ENCODE measurements around the gene IL7R.
"Not testable (repeated sequence)": the region's sequence is repeated elsewhere in the genome, so short reads cannot be mapped to it uniquely, and the experiment has no call there.

IL7R gene

DNA sequence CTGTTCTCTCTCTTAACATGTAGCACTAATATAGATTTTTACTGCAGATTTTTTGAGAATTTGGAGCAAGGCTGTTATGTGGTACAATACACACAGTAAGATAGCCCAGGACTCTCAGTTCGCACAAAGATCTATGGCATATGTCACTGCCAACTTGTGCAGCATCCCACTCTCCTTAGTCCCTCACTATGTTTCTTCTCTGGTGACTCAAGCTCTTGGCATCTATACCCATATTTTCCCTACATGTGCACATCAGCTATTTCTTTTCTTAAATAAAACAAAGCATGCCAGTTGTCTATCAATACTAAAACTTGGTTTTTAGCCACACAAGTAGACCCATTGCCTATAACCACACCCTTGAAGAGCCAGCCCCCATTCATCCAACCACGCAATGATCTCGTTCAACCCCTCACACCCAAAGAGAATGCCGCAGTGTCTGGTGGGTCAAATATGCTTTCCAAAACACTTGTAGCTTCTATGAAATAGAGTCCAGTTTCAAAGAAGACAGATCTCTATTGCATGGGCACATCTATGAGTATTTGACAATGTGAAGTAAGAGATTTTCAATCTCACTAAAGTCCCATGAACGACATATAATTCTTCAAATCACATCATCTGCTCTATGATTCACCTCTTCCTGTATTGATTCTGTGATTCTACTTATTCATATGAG lies 18.2 kb upstream of the IL7R start:
- peak; percentile 36 for DNase-seq (ENCODE audit: low read depth)

DNA sequence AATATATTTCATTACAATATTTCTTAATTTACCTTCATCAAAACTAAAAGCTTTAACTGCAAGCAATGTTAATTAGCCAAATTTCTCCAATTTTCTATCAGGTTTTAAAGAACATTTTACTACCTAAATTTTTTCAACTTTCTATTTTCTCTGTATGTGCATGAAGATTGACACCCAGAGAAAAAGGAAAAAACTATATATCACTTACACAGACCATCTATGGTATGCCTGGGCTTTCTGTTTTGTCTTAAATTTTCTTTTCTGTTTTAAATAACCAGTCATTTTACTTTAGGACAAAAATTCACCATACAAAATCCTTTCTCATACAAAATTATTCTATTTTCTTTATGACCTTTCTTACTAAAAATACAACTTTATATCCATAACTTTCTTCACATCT lies 13.8 kb upstream of the IL7R start:
- DNase-seq (ENCODE audit: low read depth) = no peak

- not testable (repeated sequence) for DNase-seq (ENCODE audit: low read depth)
These were observed 11.2 kb upstream of the IL7R start for GRCh38 chr5:35845508-35845907.

- no peak for DNase-seq (ENCODE audit: low read depth)
These were observed 9.2 kb upstream of the IL7R start for GRCh38 chr5:35847491-35847890.

- DNase-seq (ENCODE audit: low read depth) = no peak
These were observed 8.7 kb upstream of the IL7R start for GRCh38 chr5:35847961-35848360.

GRCh38 chr5:35849860-35850259 lies 6.8 kb upstream of the IL7R start:
- no peak for DNase-seq (ENCODE audit: low read depth)

DNA sequence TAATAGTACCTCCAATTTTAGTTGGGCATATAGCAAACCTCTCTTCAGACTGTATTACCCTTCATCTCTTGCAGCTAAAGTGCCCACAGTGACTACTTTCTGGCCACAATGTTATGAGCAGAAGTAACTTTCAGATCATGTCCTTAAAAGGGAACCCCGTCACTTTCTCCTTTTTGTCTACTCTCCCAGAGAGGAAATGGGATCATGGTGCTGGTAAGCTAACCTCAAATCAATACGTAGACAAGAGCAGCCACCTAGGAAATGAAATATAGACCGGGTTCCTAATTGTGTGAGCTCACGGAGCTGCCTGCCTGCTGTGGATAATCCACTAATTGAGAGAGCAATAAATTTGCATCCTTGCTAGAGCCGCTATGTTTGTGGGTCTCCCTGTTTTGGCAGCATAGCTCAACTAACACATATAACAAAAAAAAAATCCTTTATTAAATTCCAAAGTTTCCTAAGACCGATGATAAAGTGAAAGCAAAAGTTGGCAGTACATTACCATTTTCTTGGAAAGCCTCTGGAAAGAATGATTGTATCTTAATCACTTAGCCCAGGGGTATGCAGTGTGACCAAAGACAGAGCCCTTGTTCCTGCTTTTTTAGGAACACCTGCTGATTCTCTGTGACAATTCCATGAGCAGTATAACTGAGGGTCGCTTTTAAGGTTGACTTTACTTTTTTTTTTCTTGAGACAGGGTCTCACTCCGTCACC lies 5.6 kb upstream of the IL7R start:
- no peak for DNase-seq (ENCODE audit: low read depth)

DNA sequence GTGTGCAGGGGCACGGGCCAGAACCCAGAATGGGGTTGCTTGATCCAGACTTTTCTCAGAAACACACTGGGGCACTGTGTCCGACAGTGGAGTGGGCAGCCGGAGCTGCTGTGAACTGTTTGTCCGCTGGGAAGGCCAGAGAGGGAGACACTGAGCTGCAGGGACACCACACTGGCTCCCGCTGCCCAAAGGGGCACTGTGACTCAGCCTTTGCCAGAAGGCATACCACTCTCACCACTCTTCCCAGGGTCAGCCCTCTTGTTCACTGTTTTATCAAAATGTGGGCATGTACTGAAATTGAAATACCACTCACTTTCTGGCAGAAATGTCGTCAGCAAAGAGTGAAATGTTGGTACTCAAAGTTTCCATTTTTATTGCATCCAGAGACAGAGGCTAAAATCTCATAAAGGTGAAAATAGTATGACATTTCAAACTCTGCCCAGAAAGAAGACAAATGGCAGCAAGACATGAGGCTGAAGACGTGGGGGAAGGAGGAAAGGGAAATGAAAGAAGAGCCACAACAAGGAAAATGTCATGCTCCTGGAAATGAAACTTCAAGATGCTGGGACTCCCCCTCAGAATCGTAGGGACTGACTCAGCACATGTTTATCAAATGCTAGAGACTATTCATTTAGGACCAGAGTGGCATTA lies 4.5 kb upstream of the IL7R start:
- no peak for DNase-seq (ENCODE audit: low read depth)

DNA sequence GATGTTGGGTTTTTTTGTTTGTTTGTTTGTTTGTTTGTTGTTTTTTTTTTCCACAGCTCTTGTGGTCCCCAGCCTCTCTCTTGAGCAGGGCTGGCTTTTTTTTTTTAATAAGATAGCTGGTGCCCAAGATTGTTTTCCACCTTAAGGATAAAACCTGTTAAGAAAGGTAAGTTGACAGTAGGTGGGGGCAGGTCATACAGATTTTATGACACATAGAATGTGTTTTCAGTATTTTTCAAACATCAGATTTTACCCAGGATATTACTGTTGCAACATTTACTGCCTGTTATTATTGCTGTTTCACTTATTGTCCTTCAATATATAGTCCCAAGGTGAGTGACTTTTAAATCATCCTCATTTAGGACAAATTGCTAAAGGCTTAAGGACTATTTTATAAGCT lies 3.9 kb upstream of the IL7R start:
- DNase-seq (ENCODE audit: low read depth) = no peak

DNA sequence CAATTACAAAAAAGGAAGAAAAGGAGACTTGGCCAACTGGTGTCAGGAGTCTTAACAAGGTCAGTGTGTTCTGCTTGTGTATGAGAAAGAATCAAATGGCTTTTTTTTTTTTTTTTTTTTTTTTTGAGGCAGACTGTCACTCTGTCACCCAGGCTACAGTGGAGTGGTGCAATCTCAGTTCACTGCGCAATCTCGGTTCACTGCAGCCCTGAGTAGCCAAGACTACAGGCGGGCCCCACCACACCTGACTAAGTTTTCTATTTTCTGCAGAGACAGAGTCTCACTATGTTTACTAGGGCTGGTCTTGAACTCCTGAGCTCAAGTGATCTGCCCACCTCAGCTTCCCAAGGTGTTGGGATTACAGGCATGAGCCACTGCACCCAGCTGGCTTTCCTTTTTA lies 3.1 kb upstream of the IL7R start:
- no peak for DNase-seq (ENCODE audit: low read depth)

DNA sequence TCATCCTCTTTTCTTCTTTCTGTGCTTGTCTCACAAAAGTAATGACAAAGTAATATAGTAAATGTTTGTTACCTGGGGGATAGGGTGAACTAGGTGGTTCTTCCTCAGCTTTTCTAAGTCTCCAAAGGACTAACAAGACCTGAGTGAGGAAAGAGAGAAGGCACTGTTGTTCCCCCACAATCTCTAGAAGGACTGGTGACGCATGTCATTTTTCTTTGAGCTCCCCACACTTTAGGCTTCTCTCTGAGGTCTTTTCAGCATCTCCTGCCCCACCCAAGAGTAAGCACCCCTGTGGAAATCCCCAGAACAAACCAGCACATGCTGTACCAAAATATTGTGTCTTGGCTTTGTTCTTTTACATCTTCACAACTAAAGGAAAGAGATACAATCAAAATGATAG lies 2.4 kb upstream of the IL7R start:
- no peak for DNase-seq (ENCODE audit: low read depth)

- DNase-seq (ENCODE audit: low read depth) = no peak
These were observed 1.5 kb upstream of the IL7R start for GRCh38 chr5:35855187-35855586.

DNA sequence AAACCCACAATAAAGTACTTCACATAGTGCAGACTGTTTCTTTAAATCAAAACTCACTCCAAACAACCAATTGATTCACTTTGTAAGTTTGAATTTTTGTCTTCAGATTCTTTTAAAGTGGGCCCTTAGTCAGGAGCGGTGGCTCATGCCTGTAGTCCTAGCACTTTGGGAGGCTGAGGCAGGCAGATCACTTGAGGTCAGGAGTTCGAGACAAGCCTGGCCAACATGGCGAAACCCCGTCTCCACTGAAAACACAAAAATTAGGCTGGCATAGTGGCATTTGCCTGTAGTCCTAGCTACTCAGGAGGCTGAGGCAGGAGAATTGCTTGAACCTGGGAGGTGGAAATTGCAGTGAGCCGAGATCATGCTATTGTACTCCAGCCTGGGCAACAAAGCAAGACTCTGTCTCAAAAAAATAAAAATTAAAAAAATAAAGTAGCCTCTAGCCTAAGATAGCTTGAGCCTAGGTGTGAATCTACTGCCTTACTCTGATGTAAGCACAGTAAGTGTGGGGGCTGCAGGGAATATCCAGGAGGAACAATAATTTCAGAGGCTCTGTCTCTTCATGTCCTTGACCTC lies 416 bp upstream of the IL7R start:
- not testable (repeated sequence) for DNase-seq (ENCODE audit: low read depth)

- DNase-seq (ENCODE audit: low read depth) = peak; percentile 96
These were observed 1.0 kb downstream of the IL7R start for GRCh38 chr5:35857606-35858205.

GRCh38 chr5:35859101-35859661 lies 2.5 kb downstream of the IL7R start:
- no peak for DNase-seq (ENCODE audit: low read depth)

- peak; percentile 53 for DNase-seq (ENCODE audit: low read depth)
These were observed 4.0 kb downstream of the IL7R start for GRCh38 chr5:35860686-35861085.

DNA sequence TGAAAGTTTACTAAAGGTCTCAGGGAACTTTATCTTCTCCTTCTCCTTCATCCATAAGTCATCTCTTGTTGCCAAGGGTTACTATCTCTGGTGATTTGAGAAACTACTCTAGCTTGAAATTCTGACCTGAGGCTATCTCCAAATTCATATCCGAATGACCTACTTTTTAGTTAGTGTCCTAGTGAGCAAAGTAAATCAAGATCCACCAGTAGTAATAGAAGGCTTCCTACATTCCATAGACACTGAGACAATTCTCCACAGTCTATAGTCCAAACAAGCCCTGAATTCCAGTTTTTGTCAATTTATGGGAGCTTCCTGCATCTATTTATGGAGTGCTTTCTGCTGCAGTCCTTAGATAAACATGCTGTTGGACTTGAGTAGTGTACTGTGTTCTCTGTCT lies 5.0 kb downstream of the IL7R start:
- no peak for DNase-seq (ENCODE audit: low read depth)

DNA sequence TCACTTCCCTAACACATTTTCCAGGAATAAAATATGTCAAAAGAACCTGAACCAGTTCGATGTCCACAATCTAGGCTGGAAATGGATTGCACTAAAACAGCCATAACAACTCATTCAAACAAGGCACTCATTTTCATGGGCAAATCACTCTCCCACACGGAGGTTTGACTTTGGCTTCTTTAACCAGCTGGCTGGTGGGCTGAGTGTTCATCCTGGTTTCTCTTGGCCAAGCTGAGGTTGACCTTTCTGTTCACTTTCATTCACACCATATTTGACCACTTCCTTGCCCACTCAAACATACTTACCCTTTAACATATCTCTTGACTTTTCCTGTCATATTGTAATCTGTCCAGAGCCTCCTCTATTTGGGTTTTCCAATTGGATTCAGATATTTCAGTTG lies 5.4 kb downstream of the IL7R start:
- DNase-seq (ENCODE audit: low read depth) = no peak

DNA sequence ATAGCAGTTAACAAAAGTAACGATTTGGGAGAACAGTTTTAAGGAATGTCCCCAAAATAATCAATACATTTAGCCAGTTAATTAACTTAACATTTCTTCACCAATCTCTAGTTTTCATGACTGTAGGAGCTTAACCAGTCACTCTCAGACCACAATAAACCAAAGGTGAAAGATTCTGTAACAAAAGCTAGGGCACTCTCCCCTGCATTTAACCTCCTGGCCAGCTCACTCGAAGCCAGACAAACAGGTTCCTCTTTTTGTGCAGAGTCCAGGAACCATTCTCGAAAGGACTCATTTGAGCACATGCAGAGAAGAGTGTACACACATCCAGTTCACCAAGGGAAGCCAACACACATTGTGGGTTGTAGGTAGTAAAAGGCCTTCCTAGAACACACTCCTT lies 6.5 kb downstream of the IL7R start:
- DNase-seq (ENCODE audit: low read depth) = no peak

DNA sequence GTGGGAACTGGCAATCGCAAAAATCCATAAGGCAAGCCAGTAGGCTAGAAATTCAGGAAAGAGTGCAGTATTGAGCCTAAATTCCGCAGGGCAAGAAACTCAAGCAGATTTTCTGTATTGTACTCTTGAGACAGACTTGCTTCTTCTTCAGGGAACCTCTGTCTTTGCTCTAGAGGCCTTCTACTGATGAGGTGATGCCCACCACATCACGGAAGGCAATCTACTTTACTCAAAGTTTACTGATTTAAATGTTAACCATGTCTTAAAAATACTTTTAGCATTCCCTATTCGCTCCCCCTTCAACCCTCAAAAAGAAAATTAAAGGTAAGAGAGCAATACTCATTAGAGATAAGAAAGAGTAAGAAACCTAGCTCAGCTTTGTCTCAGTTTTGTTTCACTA lies 11.3 kb downstream of the IL7R start:
- no peak for DNase-seq (ENCODE audit: low read depth)

- DNase-seq (ENCODE audit: low read depth) = no peak
These were observed 13.1 kb downstream of the IL7R start for GRCh38 chr5:35869685-35870277.

DNA sequence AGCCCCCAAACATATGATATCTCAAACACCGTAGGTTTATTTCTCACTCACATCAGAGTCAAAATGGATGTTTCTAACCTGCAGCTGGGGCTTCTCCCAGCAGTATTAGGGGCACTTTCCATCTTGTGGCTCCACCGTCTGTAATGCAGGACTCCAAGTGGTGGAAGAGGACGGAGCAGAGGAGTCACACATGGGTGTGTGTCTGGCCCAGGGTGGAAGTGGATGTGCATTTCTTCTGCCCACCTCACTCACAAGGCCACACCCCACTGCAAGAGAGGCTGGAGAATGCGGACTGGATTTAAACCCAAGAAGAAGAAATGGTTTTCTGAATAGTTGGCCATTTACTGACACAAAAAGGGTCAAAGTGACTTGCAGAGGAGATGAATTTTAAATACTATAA lies 13.9 kb downstream of the IL7R start:
- no peak for DNase-seq (ENCODE audit: low read depth)

Measured in HS-5 (cell line).